A204.1 (cell line): ENCODE measurements around the gene FAM83C.

Experiments used
- FAIRE-seq: peaks from 2 replicates; lab custom pipeline; 2012; peaks lifted over from hg19 to GRCh38; lab: Jason Lieb, UNC

The FAM83C gene

GRCh38 chr20:35283441-35284266 is 8.6 kb downstream of the FAM83C start:
- FAIRE-seq = no peak

GRCh38 chr20:35281506-35282101 is 10.6 kb downstream of the FAM83C start:
- FAIRE-seq = no peak

- no peak for FAIRE-seq
These were observed 11.7 kb downstream of the FAM83C start for GRCh38 chr20:35280523-35280922.

GRCh38 chr20:35279533-35280174 is 12.6 kb downstream of the FAM83C start:
- FAIRE-seq = no peak

DNA sequence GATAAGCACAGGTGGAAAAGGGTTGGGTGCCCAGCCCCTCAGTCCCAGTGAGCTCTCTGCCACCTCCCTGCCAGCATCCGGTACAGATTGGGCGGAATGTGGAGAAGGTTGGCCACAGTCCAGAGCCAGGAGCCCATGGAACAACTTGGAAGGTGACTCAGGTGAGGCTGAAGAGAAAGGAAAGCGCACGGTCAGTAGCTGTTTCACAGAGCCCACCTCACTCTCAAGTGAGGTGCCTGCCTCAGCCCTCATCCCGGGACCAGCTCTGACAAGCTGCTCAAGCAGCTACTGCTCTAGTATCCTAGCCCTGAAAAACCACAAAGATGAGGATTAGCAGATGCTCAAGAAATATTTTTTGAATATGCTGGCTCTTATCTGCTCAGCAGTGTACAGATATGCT is 13.2 kb downstream of the FAM83C start:
- no peak for FAIRE-seq

GRCh38 chr20:35277531-35278395 is 14.5 kb downstream of the FAM83C start, which contains the start of gene MMP24OS:
Gene MMP24OS (minus strand): TSS chr20:35278122. CDS start chr20:35277929, 193 bp downstream.
- no peak for FAIRE-seq

- FAIRE-seq = no peak
These were observed 15.1 kb downstream of the FAM83C start for GRCh38 chr20:35277127-35277526.

DNA sequence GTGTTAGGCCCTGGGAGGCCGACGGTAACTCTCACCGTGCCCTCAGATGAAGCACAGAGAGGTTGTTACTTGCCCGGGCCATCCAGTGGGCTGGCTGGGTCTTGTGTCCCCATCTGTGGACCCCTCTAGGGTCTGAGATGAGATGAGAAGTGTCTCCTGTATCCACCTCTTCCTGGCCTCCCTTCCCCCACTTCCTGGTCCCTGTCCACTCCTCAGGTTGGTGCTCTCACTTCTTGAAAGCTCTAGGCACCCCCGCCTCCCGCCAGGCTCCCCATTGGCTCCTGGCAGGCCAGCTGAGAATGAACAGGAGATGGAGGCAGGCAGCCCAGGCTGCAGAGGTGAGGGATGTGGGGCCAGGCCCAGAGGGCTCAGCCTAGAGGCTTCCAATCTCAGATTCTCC is 15.8 kb downstream of the FAM83C start:
- FAIRE-seq = no peak

GRCh38 chr20:35275741-35276251 is 16.4 kb downstream of the FAM83C start:
- no peak for FAIRE-seq

DNA sequence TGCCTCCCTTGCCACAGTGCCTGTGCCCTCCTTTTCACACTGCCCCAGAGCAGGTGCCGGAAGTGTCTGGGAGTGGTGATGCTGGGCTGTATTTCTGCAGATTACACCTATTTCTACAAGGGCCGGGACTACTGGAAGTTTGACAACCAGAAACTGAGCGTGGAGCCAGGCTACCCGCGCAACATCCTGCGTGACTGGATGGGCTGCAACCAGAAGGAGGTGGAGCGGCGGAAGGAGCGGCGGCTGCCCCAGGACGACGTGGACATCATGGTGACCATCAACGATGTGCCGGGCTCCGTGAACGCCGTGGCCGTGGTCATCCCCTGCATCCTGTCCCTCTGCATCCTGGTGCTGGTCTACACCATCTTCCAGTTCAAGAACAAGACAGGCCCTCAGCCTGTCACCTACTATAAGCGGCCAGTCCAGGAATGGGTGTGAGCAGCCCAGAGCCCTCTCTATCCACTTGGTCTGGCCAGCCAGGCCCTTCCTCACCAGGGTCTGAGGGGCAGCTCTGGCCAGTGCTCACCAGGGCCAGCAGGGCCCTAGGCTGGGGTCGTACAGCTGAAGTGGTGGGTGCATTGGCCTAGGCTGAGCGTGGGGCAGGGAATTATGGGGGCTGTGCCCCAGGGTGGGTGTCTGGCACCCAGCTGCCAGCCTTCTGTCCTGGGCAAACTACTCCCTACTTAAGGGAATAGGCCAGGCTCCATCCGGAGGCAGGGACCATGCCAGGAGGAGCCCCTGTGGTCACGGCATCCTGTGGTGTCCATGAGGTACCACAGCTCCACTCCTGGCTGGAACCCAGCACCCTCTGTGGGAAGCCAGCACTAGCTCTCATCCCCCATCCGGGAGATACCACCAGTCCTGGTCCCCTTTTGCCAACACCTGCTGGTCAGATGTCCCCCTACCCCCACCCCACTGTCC is 17.8 kb downstream of the FAM83C start:
- no peak for FAIRE-seq

- FAIRE-seq = no peak
These were observed 18.6 kb downstream of the FAM83C start for GRCh38 chr20:35273449-35274171.

DNA sequence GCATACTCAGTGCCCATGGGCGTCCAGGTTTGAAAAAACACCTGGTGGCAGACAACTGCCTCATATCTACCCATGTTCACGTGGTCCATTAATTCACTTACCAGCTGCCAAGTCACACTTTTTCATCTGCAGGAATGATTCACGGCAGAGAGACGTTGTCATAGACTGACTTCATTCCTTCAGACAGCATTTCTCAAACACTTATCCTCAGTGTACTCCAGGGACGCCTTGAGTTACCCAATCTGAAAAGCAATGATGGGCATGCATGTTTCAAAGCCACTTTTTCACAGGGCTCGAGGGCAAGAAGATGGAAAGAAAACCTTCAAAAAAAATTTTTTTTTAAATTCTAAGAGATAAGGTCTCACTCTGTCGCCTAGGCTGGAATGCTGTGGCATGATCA is 20.3 kb downstream of the FAM83C start:
- FAIRE-seq = no peak

DNA sequence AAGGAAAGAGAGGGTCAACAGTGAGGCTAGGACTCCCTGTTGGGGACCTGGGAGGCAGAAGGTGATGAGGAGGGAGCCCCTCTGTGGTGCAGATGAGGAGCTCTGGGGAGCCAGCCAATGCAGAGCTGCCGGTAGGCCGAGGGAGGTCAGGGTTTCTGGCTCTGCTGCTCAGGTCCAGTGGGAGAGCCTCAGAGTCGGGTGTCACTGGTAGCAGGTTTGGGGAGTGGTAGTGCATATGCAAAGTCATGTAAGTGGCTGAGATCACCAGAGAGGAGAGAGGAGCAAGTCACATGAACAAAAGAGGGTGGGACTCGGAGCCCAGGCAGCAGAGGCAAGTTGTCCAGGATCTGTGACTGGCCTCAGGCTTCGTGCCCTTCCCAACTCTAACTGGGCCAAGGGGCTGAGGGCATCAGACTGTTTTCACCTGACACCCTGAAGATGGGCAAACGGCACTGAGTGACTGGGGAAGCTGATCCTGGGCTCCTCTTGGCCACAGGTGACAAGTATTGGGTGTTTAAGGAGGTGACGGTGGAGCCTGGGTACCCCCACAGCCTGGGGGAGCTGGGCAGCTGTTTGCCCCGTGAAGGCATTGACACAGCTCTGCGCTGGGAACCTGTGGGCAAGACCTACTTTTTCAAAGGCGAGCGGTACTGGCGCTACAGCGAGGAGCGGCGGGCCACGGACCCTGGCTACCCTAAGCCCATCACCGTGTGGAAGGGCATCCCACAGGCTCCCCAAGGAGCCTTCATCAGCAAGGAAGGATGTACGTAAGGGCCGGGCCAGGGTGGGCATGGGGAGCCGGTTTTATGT is 20.9 kb downstream of the FAM83C start:
- no peak for FAIRE-seq

- no peak for FAIRE-seq
These were observed 22.0 kb downstream of the FAM83C start for GRCh38 chr20:35270021-35270902.

GRCh38 chr20:35269055-35269781 is 23.0 kb downstream of the FAM83C start:
- no peak for FAIRE-seq

DNA sequence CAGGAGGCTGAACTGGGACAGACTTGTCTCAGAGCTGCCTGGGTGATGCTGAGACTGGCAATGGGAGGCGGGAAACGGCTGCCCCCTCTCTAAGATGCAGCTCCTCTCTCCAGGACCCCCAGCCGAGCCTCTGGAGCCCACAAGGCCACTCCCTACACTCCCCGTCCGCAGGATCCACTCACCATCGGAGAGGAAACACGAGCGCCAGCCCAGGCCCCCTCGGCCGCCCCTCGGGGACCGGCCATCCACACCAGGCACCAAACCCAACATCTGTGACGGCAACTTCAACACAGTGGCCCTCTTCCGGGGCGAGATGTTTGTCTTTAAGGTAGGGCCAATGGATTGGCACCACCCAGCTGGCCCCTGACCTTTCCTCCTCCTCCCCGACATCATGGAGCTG is 25.1 kb downstream of the FAM83C start:
- no peak for FAIRE-seq

GRCh38 chr20:35264755-35265154 is 27.5 kb downstream of the FAM83C start:
- FAIRE-seq = no peak
